H1 (cell line): ENCODE data around the gene METRN. TPM values are rescaled to one million over a fixed set of nuclear protein-coding genes. Genes with fewer than 3 reads are reported as not detected.

Source experiments
- CTCF ChIA-PET: fragments of 300-600 bp; sonication (Branson Sonifier 250); formaldehyde crosslinking; loops from one replicate; lab custom pipeline; 2021; ENCODE audit not compliant: partially characterized antibody; lab: Charles Lee
- POLR2A ChIA-PET: fragments of 300-600 bp; sonication (Branson Sonifier 250); formaldehyde crosslinking; loops from one replicate; lab custom pipeline; 2021; ENCODE audit warnings: inconsistent platforms; ENCODE audit not compliant: partially characterized antibody; lab: Charles Lee
- DNase-seq, 2 experiments: peaks; one replicate each; pipeline versions ENCODE4 v3.0.0 to v3.0.0-alpha.2; 2010 to 2022; ENCODE audit warnings: low spot score in 2 of 2, low read depth in 1 of 2, mixed read lengths in 1 of 2
- FAIRE-seq: peaks from 2 replicates; lab custom pipeline; 2011; peaks lifted over from hg19 to GRCh38; lab: Jason Lieb, UNC
- H2AFZ ChIP-seq: 2 replicates; pipeline ENCODE4 v1.8.1; 2012; ENCODE audit warnings: low read length, inconsistent platforms
- H2AK5ac ChIP-seq: 2 replicates; pipeline ENCODE4 v1.6.1; 2013; ENCODE audit warnings: low read depth, low read length
- H2BK120ac ChIP-seq: replicated peaks from 2 replicates; pipeline ENCODE3; 2013; ENCODE audit warnings: low read depth, low read length, inconsistent platforms
- H2BK12ac ChIP-seq: 2 replicates; pipeline ENCODE4 v1.6.1; 2013; ENCODE audit warnings: low read depth, low read length
- H2BK15ac ChIP-seq: 2 replicates; pipeline ENCODE4 v1.6.1; 2013; ENCODE audit warnings: low read length
- H2BK20ac ChIP-seq: 2 replicates; pipeline ENCODE4 v1.6.1; 2013; ENCODE audit warnings: low read length
- H2BK5ac ChIP-seq: 2 replicates; pipeline ENCODE4 v1.6.1; 2013; ENCODE audit warnings: low read depth, low read length
- H3K14ac ChIP-seq: 2 replicates; pipeline ENCODE4 v1.6.1; 2013; ENCODE audit warnings: inconsistent platforms; ENCODE audit not compliant: insufficient read length
- H3K18ac ChIP-seq: 2 replicates; pipeline ENCODE4 v1.6.1; 2013; ENCODE audit warnings: low read length; ENCODE audit errors: extremely low read depth
- H3K23ac ChIP-seq: 2 replicates; pipeline ENCODE4 v1.6.1; 2013; ENCODE audit warnings: inconsistent platforms; ENCODE audit not compliant: insufficient read length
- H3K23me2 ChIP-seq: 2 replicates; pipeline ENCODE4 v1.6.1; 2013; ENCODE audit warnings: low read depth, low read length
- H3K27ac ChIP-seq: 2 replicates; pipeline ENCODE4 v1.6.1; 2011; ENCODE audit warnings: low read depth, low read length, inconsistent platforms
- H3K27me3 ChIP-seq, 4 experiments: replicated peaks in 1 of 4; 1 replicate in 1 of 4; 2 replicates in 3 of 4; pipeline versions ENCODE4 v1.6.1 to v1.8.1; 2011 to 2013; ENCODE audit warnings: low read length in 3 of 4, mild to moderate bottlenecking in 3 of 4, inconsistent platforms in 2 of 4, mixed read lengths in 2 of 4, moderate library complexity in 1 of 4; ENCODE audit not compliant: control insufficient read depth in 3 of 4, insufficient read depth in 3 of 4; ENCODE audit errors: extremely low read depth in 1 of 4
- H3K36me3 ChIP-seq, 4 experiments: 2 replicates each; pipeline versions ENCODE4 v1.6.1 to v1.8.1; 2011 to 2013; ENCODE audit warnings: mild to moderate bottlenecking in 4 of 4, low read length in 3 of 4, moderate library complexity in 2 of 4, control low read depth in 1 of 4, inconsistent platforms in 1 of 4; ENCODE audit not compliant: insufficient read depth in 4 of 4, control insufficient read depth in 2 of 4
- H3K4ac ChIP-seq: replicated peaks from 2 replicates; pipeline ENCODE3; 2013; ENCODE audit warnings: low read length, low read depth, mixed read lengths, inconsistent platforms; ENCODE audit not compliant: insufficient read length
- H3K4me1 ChIP-seq, 4 experiments: replicated peaks in 1 of 4; 1 replicate in 1 of 4; 2 replicates in 3 of 4; pipeline versions ENCODE4 v1.6.1 to v1.8.1; 2011 to 2013; ENCODE audit warnings: low read length in 3 of 4, inconsistent platforms in 2 of 4, mixed read lengths in 1 of 4; ENCODE audit not compliant: insufficient read depth in 4 of 4, control insufficient read depth in 3 of 4
- H3K4me2 ChIP-seq, 2 experiments: 2 replicates each; pipeline versions ENCODE4 v1.6.1 to v1.8.1; 2011 to 2013; ENCODE audit warnings: low read depth in 2 of 2, low read length in 2 of 2, control low read depth in 1 of 2, inconsistent platforms in 1 of 2, mild to moderate bottlenecking in 1 of 2; ENCODE audit not compliant: insufficient read depth in 1 of 2
- H3K4me3 ChIP-seq, 4 experiments: fragments of 200-600, 300-600 bp in 1 of 4; sonication (generic), shearing (Covaris generic), sonication (Bioruptor Twin) in 1 of 4; 2 replicates each; pipeline versions ENCODE4 v1.5.1 to v1.8.1; 2011 to 2016; ENCODE audit warnings: low read length in 4 of 4, low read depth in 3 of 4, control low read depth in 2 of 4, inconsistent platforms in 2 of 4, mild to moderate bottlenecking in 2 of 4, mixed read lengths in 1 of 4, moderate library complexity in 1 of 4; ENCODE audit not compliant: insufficient read depth in 2 of 4; ENCODE audit errors: extremely low read depth in 1 of 4
- H3K56ac ChIP-seq: replicated peaks from 2 replicates; pipeline ENCODE3; 2013; ENCODE audit warnings: low read depth, mild to moderate bottlenecking, mixed read lengths, low read length, inconsistent platforms; ENCODE audit not compliant: insufficient read length
- H3K79me1 ChIP-seq: 2 replicates; pipeline ENCODE4 v1.6.1; 2013; ENCODE audit warnings: low read depth, low read length, control low read depth
- H3K79me2 ChIP-seq, 2 experiments: 2 replicates each; pipeline versions ENCODE4 v1.6.1 to v1.8.1; 2012 to 2013; ENCODE audit warnings: low read length in 2 of 2, mild to moderate bottlenecking in 2 of 2, inconsistent platforms in 1 of 2; ENCODE audit not compliant: insufficient read depth in 2 of 2, control insufficient read depth in 1 of 2
- H3K9ac ChIP-seq, 4 experiments: replicated peaks in 1 of 4; 1 replicate in 1 of 4; 2 replicates in 3 of 4; pipeline versions ENCODE4 v1.6.1 to v1.8.1; 2011 to 2013; ENCODE audit warnings: low read depth in 3 of 4, low read length in 3 of 4, control low read depth in 2 of 4, mild to moderate bottlenecking in 2 of 4, moderate library complexity in 2 of 4, inconsistent platforms in 1 of 4; ENCODE audit errors: extremely low read depth in 1 of 4
- H3K9me3 ChIP-seq, 2 experiments: 2 replicates each; pipeline versions ENCODE4 v1.6.1 to v1.8.1; 2012 to 2013; ENCODE audit warnings: mild to moderate bottlenecking in 2 of 2, moderate library complexity in 2 of 2, control low read depth in 1 of 2, inconsistent platforms in 1 of 2, low read depth in 1 of 2, low read length in 1 of 2, mixed read lengths in 1 of 2; ENCODE audit not compliant: insufficient read depth in 2 of 2
- H4K20me1 ChIP-seq, 2 experiments: replicated peaks in 1 of 2; 2 replicates each; pipeline versions ENCODE3 to v1.8.1; 2011 to 2013; ENCODE audit warnings: inconsistent platforms in 2 of 2, low read length in 2 of 2, mild to moderate bottlenecking in 1 of 2; ENCODE audit not compliant: insufficient read depth in 2 of 2, control insufficient read depth in 1 of 2
- H4K5ac ChIP-seq: 2 replicates; pipeline ENCODE4 v1.6.1; 2013; ENCODE audit warnings: low read length, low read depth, mixed read lengths, inconsistent platforms; ENCODE audit not compliant: insufficient read length
- H4K8ac ChIP-seq: 2 replicates; pipeline ENCODE4 v1.8.0; 2013; ENCODE audit warnings: mild to moderate bottlenecking, moderate library complexity, low read length, inconsistent platforms; ENCODE audit not compliant: insufficient read depth; ENCODE audit errors: extremely low read depth
- H4K91ac ChIP-seq: replicated peaks from 2 replicates; pipeline ENCODE3; 2013; ENCODE audit warnings: low read length, mixed read lengths, inconsistent platforms; ENCODE audit not compliant: insufficient read length
- BCL11A ChIP-seq, 2 experiments: IDR thresholded peaks; one replicate each; pipeline ENCODE4 v1.6.1; 2011; ENCODE audit warnings: low read depth in 2 of 2, low read length in 2 of 2, mild to moderate bottlenecking in 2 of 2
- CBX8 ChIP-seq: fragments of 300-800, 300-1000 bp; sonication (generic); IDR thresholded peaks from 2 replicates; pipeline ENCODE4 v1.7.1; 2016; ENCODE audit warnings: low read depth, low read length, borderline replicate concordance
- E2F6 ChIP-seq: IDR thresholded peaks from 2 replicates; pipeline ENCODE4 v1.6.1; 2012; ENCODE audit warnings: inconsistent platforms
- KDM1A ChIP-seq: fragments of 200-600, 300-600 bp; sonication (generic); IDR thresholded peaks from 2 replicates; pipeline ENCODE4 v1.7.1; 2016; ENCODE audit warnings: mild to moderate bottlenecking, low read length, borderline replicate concordance
- NRF1 ChIP-seq: IDR thresholded peaks from 2 replicates; pipeline ENCODE4 v1.6.1; 2011; ENCODE audit warnings: mild to moderate bottlenecking, low read depth, low read length, improper control_type of control experiment
- RXRA ChIP-seq: IDR thresholded peaks from 2 replicates; pipeline ENCODE4 v1.6.1; 2011; ENCODE audit warnings: low read depth, mild to moderate bottlenecking, low read length, moderate library complexity; ENCODE audit not compliant: insufficient read depth
- ZNF274 ChIP-seq: IDR thresholded peaks from 2 replicates; pipeline ENCODE4 v1.7.0; 2012; ENCODE audit warnings: low read length, borderline replicate concordance; ENCODE audit errors: extremely low read depth
- WGBS, 2 experiments: shearing (Covaris generic) in 1 of 2; methylation state at CpG; one replicate each; pipeline versions ENCODE4 v1.1.6 to v1.1.7; 2013 to 2015; ENCODE audit warnings: low lambda C conversion rate in 2 of 2, mixed read lengths in 2 of 2, inconsistent platforms in 1 of 2, low coverage in 1 of 2, missing lambda C conversion rate in 1 of 2; ENCODE audit not compliant: insufficient replicate concordance in 2 of 2, insufficient coverage in 1 of 2, insufficient read length in 1 of 2; ENCODE audit errors: extremely low coverage in 1 of 2, missing lambda C conversion rate in 1 of 2; 5-methylcytosine and 5-hydroxymethylcytosine counted together
- polyA plus RNA-seq, 7 experiments: library from polyadenylated mRNA; depleted of rRNA in 3 of 7; stranded (reverse) in 5 of 7; unstranded in 2 of 7; fragments of >200 nt in 5 of 7; fragments of 200-250 nt in 2 of 7; gene quantifications; 1 replicate in 5 of 7; 2 replicates in 1 of 7; 4 replicates in 1 of 7; pipeline versions ENCODE4 v1.2.1 to v1.2.3, GENCODE V29; 2011 to 2013; ENCODE audit warnings: missing spikeins in 2 of 7, mixed read lengths in 2 of 7
- total RNA-seq: library from RNA; stranded (reverse); fragmentation: NEBNext Ultra II Directional; extraction: Animal tissue kit (Norgen Biotek cat#: 25700); gene quantifications from 2 replicates; pipeline ENCODE4 v1.2.1, GENCODE V29; 2021

METRN gene
- total and polyA plus RNA-seq, 2 of the 8 experiments (the other 6 are each of a cell fraction or from before 2014, with no cell fraction given): 18.7 to 25.8 TPM

GRCh38 chr16:767743-768235, 52.9 kb downstream of the METRN start:
- no CpG with 5 or more reads among the region's 38 CpGs for WGBS, 2 experiments
- no peak overlapping the region for H2BK15ac ChIP-seq
- DNase-seq: no peak

More at GRCh38 chr16:767743-768235, 52.9 kb downstream of the METRN start:
- Histone ChIP-seq H4K91ac (no peak overlapping the region), H3K79me1 (no peaks in the 10 kb centered on the region), H3K4me2 (no peak overlapping the region), H3K27me3 (no peaks in the 10 kb centered on the region), H3K56ac (no peak overlapping the region), H3K4me1 (peaks cover 0 to 9% (median 6%) of the 10 kb centered on the region in 4 experiments; a peak in 5 of 7 replicates), H3K23ac (no peak overlapping the region), H2BK20ac (no peak overlapping the region), H3K4me3 (no peak overlapping the region), H2AK5ac (no peak overlapping the region), H2AFZ (no peak overlapping the region), H2BK5ac (no peak overlapping the region), H3K36me3 (no peaks in the 10 kb centered on the region), H3K9ac (no peak overlapping the region), H3K23me2 (no peaks in the 10 kb centered on the region; the same call in 1 of the 2 replicates), H4K8ac (no peak overlapping the region), H3K18ac (no peak overlapping the region), H4K5ac (no peak overlapping the region), H4K20me1 (no peaks in the 10 kb centered on the region), H3K4ac (no peak overlapping the region), H3K14ac (no peak overlapping the region), H3K9me3 (no peaks in the 10 kb centered on the region), H3K79me2 (no peaks in the 10 kb centered on the region), H2BK120ac (no peak overlapping the region), H2BK12ac (no peak overlapping the region), H3K27ac (no peak overlapping the region)
- ChIA-PET CTCF (interaction anchor here (0.6 to 1.6 kb wide), 3 partner anchors 18 to 273 kb away, joined by 3 to 7 read pairs (median 4); no protein-coding TSS in a partner anchor), POLR2A (interaction anchor here (1.8 kb wide), 1 partner anchor 52 kb away, joined by 3 read pairs; no protein-coding TSS in a partner anchor)
- FAIRE-seq: no peak
- TF ChIP-seq BCL11A (IDR thresholded peaks at IDR 0.05; ENCODE audit: low read depth in 2 of 2, low read length in 2 of 2) (no peak), ZNF274 (no peak), CBX8 (no peak), E2F6 (no peak), NRF1 (no peak), RXRA (no peak), KDM1A (no peak)
